Measurements from ENCODE around the gene KDM4B. TPM values are rescaled to one million over a fixed set of nuclear protein-coding genes. Genes with fewer than 3 reads are reported as not detected.

KDM4B gene
- total RNA-seq, 1 experiment from 2014 or later = 43.7 TPM

DNA sequence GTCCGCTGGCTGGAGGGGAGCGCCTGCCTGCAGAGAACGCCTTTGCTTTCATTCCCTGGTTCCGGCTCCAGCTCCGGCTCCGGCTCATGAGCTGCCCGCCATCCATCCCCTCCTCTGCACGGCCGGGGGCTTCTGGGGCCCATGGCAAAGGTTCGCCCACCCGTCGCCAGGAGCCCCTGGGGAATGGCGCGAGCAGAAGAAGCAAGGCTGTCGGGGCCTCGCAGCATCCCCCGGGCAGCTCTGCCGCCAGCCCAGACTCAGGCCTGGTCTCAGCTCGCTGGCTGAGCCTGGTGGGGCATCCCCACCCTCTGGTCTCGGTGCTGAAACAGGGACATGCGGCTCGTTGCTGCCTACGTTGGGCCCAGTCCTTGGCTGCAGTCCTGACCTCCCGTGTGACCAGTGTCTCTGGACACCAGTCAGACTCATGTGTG is 96.8 kb downstream of the KDM4B start:
- no peaks in the 10 kb centered on the region for H3K9me3 ChIP-seq (ENCODE audit: control insufficient read depth, low read depth, low read length)
- no peak overlapping the region for H2AFZ ChIP-seq (ENCODE audit: low read length)
- H2BK15ac ChIP-seq (ENCODE audit: low read depth, low read length) = no peak overlapping the region
- no peak overlapping the region for H3K4me2 ChIP-seq (ENCODE audit: insufficient read depth, insufficient read length, low read length)
- no peaks in the 10 kb centered on the region for H3K79me1 ChIP-seq (ENCODE audit: insufficient read depth, low read depth, low read length, poor library complexity, severe bottlenecking)
- H2AK5ac ChIP-seq (ENCODE audit: insufficient read length, low read length) = no peak overlapping the region
- no peak overlapping the region for H2BK5ac ChIP-seq (ENCODE audit: insufficient read length, low read length)
- H3K4ac ChIP-seq (ENCODE audit: low read depth, low read length) = no peak overlapping the region
- Mint-ChIP-seq H3K36me3 (ENCODE audit: insufficient read depth in 1 of 3, low read depth in 3 of 3) (peaks cover 24 to 29% (median 28%) of the 10 kb centered on the region in 3 experiments), H3K27ac (no peak overlapping the region; a peak in 1 of 7 replicates), H3K4me1 (peaks cover 16 to 21% of the 10 kb centered on the region in 2 experiments), H3K9me3 (peaks cover 16 to 20% of the 10 kb centered on the region in 2 experiments), H3K4me3 (no peak overlapping the region), H3K27me3 (ENCODE audit: low read depth) (no peaks in the 10 kb centered on the region; the same call in 1 of the 2 replicates)
- H3K4me1 ChIP-seq (ENCODE audit: insufficient read depth, low read length) = no peaks in the 10 kb centered on the region
- no peak overlapping the region for H3K9ac ChIP-seq (ENCODE audit: extremely low read depth, insufficient read length, low read length)
- no peaks in the 10 kb centered on the region for H4K20me1 ChIP-seq (ENCODE audit: control insufficient read depth, insufficient read depth, insufficient read length)
- H2BK12ac ChIP-seq (ENCODE audit: insufficient read length, low read depth, low read length) = no peak overlapping the region
- no peak overlapping the region for H3K56ac ChIP-seq (ENCODE audit: insufficient read length, low read depth, low read length)
- TF ChIP-seq, protein P1, sequence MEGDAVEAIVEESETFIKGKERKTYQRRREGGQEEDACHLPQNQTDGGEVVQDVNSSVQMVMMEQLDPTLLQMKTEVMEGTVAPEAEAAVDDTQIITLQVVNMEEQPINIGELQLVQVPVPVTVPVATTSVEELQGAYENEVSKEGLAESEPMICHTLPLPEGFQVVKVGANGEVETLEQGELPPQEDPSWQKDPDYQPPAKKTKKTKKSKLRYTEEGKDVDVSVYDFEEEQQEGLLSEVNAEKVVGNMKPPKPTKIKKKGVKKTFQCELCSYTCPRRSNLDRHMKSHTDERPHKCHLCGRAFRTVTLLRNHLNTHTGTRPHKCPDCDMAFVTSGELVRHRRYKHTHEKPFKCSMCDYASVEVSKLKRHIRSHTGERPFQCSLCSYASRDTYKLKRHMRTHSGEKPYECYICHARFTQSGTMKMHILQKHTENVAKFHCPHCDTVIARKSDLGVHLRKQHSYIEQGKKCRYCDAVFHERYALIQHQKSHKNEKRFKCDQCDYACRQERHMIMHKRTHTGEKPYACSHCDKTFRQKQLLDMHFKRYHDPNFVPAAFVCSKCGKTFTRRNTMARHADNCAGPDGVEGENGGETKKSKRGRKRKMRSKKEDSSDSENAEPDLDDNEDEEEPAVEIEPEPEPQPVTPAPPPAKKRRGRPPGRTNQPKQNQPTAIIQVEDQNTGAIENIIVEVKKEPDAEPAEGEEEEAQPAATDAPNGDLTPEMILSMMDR (conservative IDR thresholded peaks at IDR 0.05) = no peak
- no peak overlapping the region for H4K91ac ChIP-seq (ENCODE audit: insufficient read length, low read depth, low read length)
- H3K27me3 ChIP-seq (ENCODE audit: insufficient read depth, low read length) = no peaks in the 10 kb centered on the region
- no peak overlapping the region for H3T11ph ChIP-seq (ENCODE audit: low read length)
- no peak overlapping the region for H3K23ac ChIP-seq (ENCODE audit: insufficient read length, low read depth, low read length)
- no peak overlapping the region for H3K27ac ChIP-seq (ENCODE audit: insufficient read length, low read depth, low read length)
- no peak overlapping the region for H2BK120ac ChIP-seq (ENCODE audit: low read depth, low read length, poor library complexity, severe bottlenecking)
- H3K79me2 ChIP-seq (ENCODE audit: insufficient read depth, low read length) = no peaks in the 10 kb centered on the region
- H3K18ac ChIP-seq (ENCODE audit: insufficient read length, low read depth, low read length) = no peak overlapping the region
- no peak overlapping the region for H4K8ac ChIP-seq (replicated peaks; ENCODE audit: insufficient read length, low read depth, low read length)
- DNase-seq = no peak
- H2BK20ac ChIP-seq (ENCODE audit: low read depth, low read length, poor library complexity, severe bottlenecking) = no peak overlapping the region
- no peak overlapping the region for H4K5ac ChIP-seq (ENCODE audit: insufficient read length, low read depth, low read length)
- no peaks in the 10 kb centered on the region for H3K23me2 ChIP-seq (ENCODE audit: insufficient read length, low read depth, low read length, poor library complexity, severe bottlenecking)
- no CpG with 5 or more reads among the region's 24 CpGs for WGBS (ENCODE audit: extremely low coverage, insufficient read length, low lambda C conversion rate)
- H3K14ac ChIP-seq (ENCODE audit: insufficient read depth, low read length) = no peak overlapping the region
